SKM-1 (cell line): ENCODE results near the gene IPO11.
"Not testable (repeated sequence)": the region's sequence is repeated elsewhere in the genome, so short reads cannot be mapped to it uniquely, and the experiment has no call there.

Experiments used
- DNase-seq: peaks from one replicate; lab custom pipeline; 2025; ENCODE audit not compliant: unreplicated experiment; lab: John Stamatoyannopoulos, UW

Gene IPO11

GRCh38 chr5:62508760-62509159, 96.2 kb downstream of the IPO11 start:
- not testable (repeated sequence) for DNase-seq

GRCh38 chr5:62509806-62510205, 97.2 kb downstream of the IPO11 start:
- no peak for DNase-seq

GRCh38 chr5:62513085-62513484, 100.5 kb downstream of the IPO11 start:
- DNase-seq, result not testable (repeated sequence)

- no peak for DNase-seq
Measured at GRCh38 chr5:62514510-62515119, 102.1 kb downstream of the IPO11 start.

- not testable (repeated sequence) for DNase-seq
Measured at GRCh38 chr5:62520812-62521211, 108.2 kb downstream of the IPO11 start.

GRCh38 chr5:62521319-62521718, 108.8 kb downstream of the IPO11 start:
- DNase-seq, result no peak

- no peak for DNase-seq
Measured at GRCh38 chr5:62522811-62523210, 110.2 kb downstream of the IPO11 start.

GRCh38 chr5:62533597-62533996, 121.0 kb downstream of the IPO11 start:
- no peak for DNase-seq

GRCh38 chr5:62534461-62535236, 122.1 kb downstream of the IPO11 start:
- no peak for DNase-seq

- DNase-seq, result no peak
Measured at GRCh38 chr5:62536232-62536631, 123.7 kb downstream of the IPO11 start.

- no peak for DNase-seq
Measured at GRCh38 chr5:62536783-62537182, 124.2 kb downstream of the IPO11 start.

- DNase-seq, result no peak
Measured at GRCh38 chr5:62538017-62538942, 125.7 kb downstream of the IPO11 start.

GRCh38 chr5:62542720-62543119, 130.2 kb downstream of the IPO11 start:
- DNase-seq, result no peak

- no peak for DNase-seq
Measured at GRCh38 chr5:62547945-62548630, 135.5 kb downstream of the IPO11 start.

GRCh38 chr5:62550103-62550502, 137.5 kb downstream of the IPO11 start:
- DNase-seq, result no peak

- no peak for DNase-seq
Measured at GRCh38 chr5:62555930-62556329, 143.4 kb downstream of the IPO11 start.

GRCh38 chr5:62558941-62559340, 146.4 kb downstream of the IPO11 start:
- DNase-seq, result no peak

- DNase-seq, result no peak
Measured at GRCh38 chr5:62560786-62561185, 148.2 kb downstream of the IPO11 start.

- no peak for DNase-seq
Measured at GRCh38 chr5:62561896-62562295, 149.3 kb downstream of the IPO11 start.

GRCh38 chr5:62562867-62563266, 150.3 kb downstream of the IPO11 start:
- DNase-seq, result no peak

- no peak for DNase-seq
Measured at GRCh38 chr5:62564101-62564500, 151.5 kb downstream of the IPO11 start.
